GM06990 (cell line): ENCODE results near the gene ZDHHC22.
"Not testable (repeated sequence)": the region's sequence is repeated elsewhere in the genome, so short reads cannot be mapped to it uniquely, and the experiment has no call there.

ENCODE experiments used
- DNase-seq: peaks from one replicate; pipeline ENCODE4 v3.0.0-alpha.2; 2011; ENCODE audit not compliant: insufficient read length; ENCODE audit errors: extremely low read depth
- H3K27me3 ChIP-seq: replicated peaks from 2 replicates; pipeline ENCODE4 v1.6.0; 2011; ENCODE audit warnings: low read length; ENCODE audit not compliant: control insufficient read depth, insufficient read depth
- H3K36me3 ChIP-seq: 2 replicates; pipeline ENCODE4 v1.5.1; 2011; ENCODE audit warnings: low read length; ENCODE audit not compliant: control insufficient read depth, insufficient read depth
- H3K4me3 ChIP-seq: replicated peaks from 2 replicates; pipeline ENCODE4 v1.5.1; 2011; ENCODE audit warnings: low read depth, mild to moderate bottlenecking, control low read depth, low read length
- CTCF ChIP-seq: IDR thresholded peaks from 2 replicates; pipeline ENCODE4 v1.5.1; 2011; ENCODE audit warnings: low read length, control low read depth, mild to moderate bottlenecking, inconsistent platforms; ENCODE audit not compliant: insufficient read depth, poor library complexity, severe bottlenecking

The ZDHHC22 gene

DNA sequence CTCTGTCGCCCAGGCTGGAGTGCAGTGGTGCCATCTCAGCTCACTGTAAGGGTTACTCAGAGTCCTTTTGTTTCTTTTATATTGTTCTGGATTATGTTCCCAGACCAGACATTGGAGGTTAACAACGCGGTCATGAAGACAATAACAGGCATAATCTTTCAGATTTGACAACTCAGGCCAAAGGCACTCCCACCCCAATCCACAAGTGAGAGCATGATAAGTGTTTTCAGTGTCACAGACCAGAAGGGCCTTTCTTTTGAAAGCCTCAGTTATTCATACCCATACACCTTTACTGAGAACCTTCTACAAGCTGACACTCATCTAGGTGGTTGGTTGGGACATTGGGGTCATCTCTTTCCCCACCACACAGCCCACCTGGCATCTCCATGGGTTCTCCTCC is 37.1 kb upstream of the ZDHHC22 start:
- H3K36me3 ChIP-seq: no peaks in the 10 kb centered on the region
- H3K4me3 ChIP-seq: no peak overlapping the region
- no peak for DNase-seq
- no peak for TF ChIP-seq CTCF
- no peaks in the 10 kb centered on the region; the same call in 1 of the 2 replicates for H3K27me3 ChIP-seq

- H3K27me3 ChIP-seq: no peaks in the 10 kb centered on the region; the same call in 1 of the 2 replicates
Measured at GRCh38 chr14:77177702-77178101, 36.1 kb upstream of the ZDHHC22 start.

GRCh38 chr14:77175843-77176242 is 34.3 kb upstream of the ZDHHC22 start:
- Histone ChIP-seq H3K27me3 (no peaks in the 10 kb centered on the region), H3K36me3 (no peaks in the 10 kb centered on the region), H3K4me3 (no peak overlapping the region)
- no peak for TF ChIP-seq CTCF
- no peak for DNase-seq

More at GRCh38 chr14:77177702-77178101, 36.1 kb upstream of the ZDHHC22 start:
- TF ChIP-seq CTCF: no peak
- no peak for DNase-seq
- no peak overlapping the region for H3K4me3 ChIP-seq
- H3K36me3 ChIP-seq: no peaks in the 10 kb centered on the region

GRCh38 chr14:77173911-77174617 is 32.5 kb upstream of the ZDHHC22 start:
- H3K4me3 ChIP-seq, DNase-seq, H3K36me3 ChIP-seq, H3K27me3 ChIP-seq: not testable (repeated sequence)

DNA sequence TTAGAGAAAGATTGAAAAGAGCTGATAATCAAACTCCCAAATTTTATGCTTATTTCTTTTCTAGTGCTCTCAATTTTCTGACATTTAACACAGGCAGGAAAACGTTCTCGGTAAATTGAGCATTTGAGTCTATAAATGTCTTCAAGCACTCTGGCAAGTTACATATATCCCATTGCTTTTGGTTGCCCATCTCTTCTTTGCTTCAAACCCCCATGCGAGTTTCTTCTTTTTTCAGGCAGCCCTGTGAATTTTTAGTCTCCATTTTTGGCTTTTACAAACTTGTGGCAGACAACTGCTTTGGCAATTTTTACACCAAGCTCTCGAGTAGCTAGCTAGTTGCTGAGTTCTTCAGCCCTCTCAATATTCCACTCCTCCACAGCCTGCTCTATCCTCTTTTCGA is 31.3 kb upstream of the ZDHHC22 start:
- no peaks in the 10 kb centered on the region for H3K27me3 ChIP-seq
- DNase-seq: no peak
- H3K36me3 ChIP-seq: no peaks in the 10 kb centered on the region
- no peak overlapping the region for H3K4me3 ChIP-seq
- no peak for TF ChIP-seq CTCF

- no peaks in the 10 kb centered on the region for H3K27me3 ChIP-seq
- no peak for TF ChIP-seq CTCF
- no peaks in the 10 kb centered on the region for H3K36me3 ChIP-seq
- H3K4me3 ChIP-seq: no peak overlapping the region
- no peak for DNase-seq
Measured at GRCh38 chr14:77170045-77170444, 28.5 kb upstream of the ZDHHC22 start.
